Neural progenitor cell (in vitro differentiated cells): ENCODE measurements around the gene SLC22A16.

Source experiments
- EZH2 ChIP-seq: fragments of 200-600 bp; sonication (generic); IDR thresholded peaks from 2 replicates; pipeline ENCODE4 v1.6.1; 2017; ENCODE audit warnings: antibody characterized with exemption, mild to moderate bottlenecking, moderate library complexity
- EZH2phosphoT487 ChIP-seq: fragments of 200-600 bp; sonication (generic); IDR thresholded peaks from 2 replicates; pipeline ENCODE4 v1.6.1; 2017; ENCODE audit warnings: antibody characterized with exemption
- TF ChIP-seq, protein P1 (sequence below): fragments of 200-600 bp; sonication (generic); IDR thresholded peaks from 2 replicates; pipeline ENCODE4 v1.5.1; 2017; ENCODE audit warnings: antibody characterized with exemption, mild to moderate bottlenecking

DNA sequence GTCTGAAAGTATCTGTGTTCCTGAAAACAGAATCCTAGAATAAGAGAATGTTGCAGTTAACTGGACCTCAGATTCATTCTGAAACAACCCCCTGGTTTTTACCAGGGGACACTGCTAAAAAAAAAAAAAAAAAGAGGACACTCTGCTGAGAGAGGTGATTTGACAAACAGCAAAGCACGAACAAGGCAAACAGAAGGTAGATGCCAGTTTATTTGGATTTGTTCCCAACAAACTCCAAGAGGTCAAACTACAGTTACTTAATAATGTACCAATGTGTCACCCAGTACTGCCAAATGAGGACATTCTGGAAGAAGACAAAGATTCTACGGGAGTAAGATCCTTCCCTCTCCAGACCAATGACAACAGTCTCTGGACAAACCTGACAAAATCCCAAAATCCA is 40.6 kb upstream of the SLC22A16 start:
- TF ChIP-seq, protein P1, sequence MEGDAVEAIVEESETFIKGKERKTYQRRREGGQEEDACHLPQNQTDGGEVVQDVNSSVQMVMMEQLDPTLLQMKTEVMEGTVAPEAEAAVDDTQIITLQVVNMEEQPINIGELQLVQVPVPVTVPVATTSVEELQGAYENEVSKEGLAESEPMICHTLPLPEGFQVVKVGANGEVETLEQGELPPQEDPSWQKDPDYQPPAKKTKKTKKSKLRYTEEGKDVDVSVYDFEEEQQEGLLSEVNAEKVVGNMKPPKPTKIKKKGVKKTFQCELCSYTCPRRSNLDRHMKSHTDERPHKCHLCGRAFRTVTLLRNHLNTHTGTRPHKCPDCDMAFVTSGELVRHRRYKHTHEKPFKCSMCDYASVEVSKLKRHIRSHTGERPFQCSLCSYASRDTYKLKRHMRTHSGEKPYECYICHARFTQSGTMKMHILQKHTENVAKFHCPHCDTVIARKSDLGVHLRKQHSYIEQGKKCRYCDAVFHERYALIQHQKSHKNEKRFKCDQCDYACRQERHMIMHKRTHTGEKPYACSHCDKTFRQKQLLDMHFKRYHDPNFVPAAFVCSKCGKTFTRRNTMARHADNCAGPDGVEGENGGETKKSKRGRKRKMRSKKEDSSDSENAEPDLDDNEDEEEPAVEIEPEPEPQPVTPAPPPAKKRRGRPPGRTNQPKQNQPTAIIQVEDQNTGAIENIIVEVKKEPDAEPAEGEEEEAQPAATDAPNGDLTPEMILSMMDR: no peak
- TF ChIP-seq EZH2 (no peak), EZH2phosphoT487 (no peak)
